BJ (cell line): ENCODE data around the gene TMPRSS2. TPM values are rescaled to one million over a fixed set of nuclear protein-coding genes. Genes with fewer than 3 reads are reported as not detected.

ENCODE experiments used
- CTCF ChIA-PET: fragments of 350-600 bp; formaldehyde crosslinking; extraction: SDS; loops from one replicate; lab custom pipeline; 2021; ENCODE audit warnings: antibody characterized with exemption, inconsistent platforms; lab: Yijun Ruan, JAX
- POLR2A ChIA-PET: fragments of 300-600 bp; sonication (Branson Sonifier 250); formaldehyde crosslinking; extraction: SDS; loops from one replicate; lab custom pipeline; 2021; ENCODE audit warnings: antibody characterized with exemption; lab: Charles Lee
- DNase-seq: peaks from one replicate; pipeline ENCODE4 v3.0.0-alpha.2; 2011; ENCODE audit warnings: low read depth
- H3K27me3 ChIP-seq: 2 replicates; pipeline ENCODE4 v1.6.0; 2011; ENCODE audit warnings: low read length; ENCODE audit not compliant: control insufficient read depth, insufficient read depth
- H3K36me3 ChIP-seq: 2 replicates; pipeline ENCODE4 v1.5.1; 2011; ENCODE audit warnings: low read length; ENCODE audit not compliant: control insufficient read depth, insufficient read depth
- H3K4me3 ChIP-seq: 2 replicates; pipeline ENCODE4 v1.5.1; 2011; ENCODE audit warnings: low read depth, mild to moderate bottlenecking, control low read depth, low read length
- CTCF ChIP-seq: IDR thresholded peaks from 2 replicates; pipeline ENCODE4 v1.5.1; 2011; ENCODE audit warnings: low read depth, mild to moderate bottlenecking, control low read depth, inconsistent platforms, low read length, moderate library complexity; ENCODE audit not compliant: insufficient read depth
- polyA plus RNA-seq: library from polyadenylated mRNA; depleted of rRNA; stranded (reverse); fragments of >200 nt; gene quantifications from 2 replicates; pipeline ENCODE4 v1.2.3, GENCODE V29; 2011

TMPRSS2 gene
- polyA plus RNA-seq, 1 experiment: not detected

GRCh38 chr21:41453761-41454160 lies 54.2 kb downstream of the TMPRSS2 start:
- TF ChIP-seq CTCF: no peak
- POLR2A ChIA-PET: no interaction called here
- H3K4me3 ChIP-seq: no peak overlapping the region
- CTCF ChIA-PET: interaction anchor here (1.1 to 2.0 kb wide), 2 partner anchors 28 to 171 kb away, joined by 3 to 6 read pairs; no protein-coding TSS in a partner anchor
- H3K36me3 ChIP-seq: no peaks in the 10 kb centered on the region
- no peaks in the 10 kb centered on the region for H3K27me3 ChIP-seq
- DNase-seq: no peak

- CTCF ChIA-PET: interaction anchor here (2.0 kb wide), 1 partner anchor 170 kb away, joined by 6 read pairs; no protein-coding TSS in a partner anchor
These were observed 54.8 kb downstream of the TMPRSS2 start for GRCh38 chr21:41453198-41453597.

GRCh38 chr21:41451753-41452676 lies 55.9 kb downstream of the TMPRSS2 start:
- TF ChIP-seq CTCF: no peak
- ChIA-PET CTCF (interaction anchor here (2.0 kb wide), 1 partner anchor 169 kb away, joined by 6 read pairs; no protein-coding TSS in a partner anchor), POLR2A (no interaction called here)
- H3K4me3 ChIP-seq: no peak overlapping the region
- H3K36me3 ChIP-seq: no peaks in the 10 kb centered on the region
- no peaks in the 10 kb centered on the region for H3K27me3 ChIP-seq
- no peak for DNase-seq

More at GRCh38 chr21:41453198-41453597, 54.8 kb downstream of the TMPRSS2 start:
- Histone ChIP-seq H3K36me3 (no peaks in the 10 kb centered on the region), H3K4me3 (no peak overlapping the region), H3K27me3 (no peaks in the 10 kb centered on the region)
- no peak for TF ChIP-seq CTCF
- DNase-seq: no peak
- POLR2A ChIA-PET: no interaction called here

GRCh38 chr21:41449613-41450012 lies 58.3 kb downstream of the TMPRSS2 start:
- H3K4me3 ChIP-seq: no peak overlapping the region

More at GRCh38 chr21:41449613-41450012, 58.3 kb downstream of the TMPRSS2 start:
- POLR2A ChIA-PET: no interaction called here
- CTCF ChIA-PET: interaction anchor here (1.0 to 2.5 kb wide), 4 partner anchors 11 to 169 kb away, joined by 3 to 14 read pairs (median 4); no protein-coding TSS in a partner anchor
- DNase-seq: no peak
- Histone ChIP-seq H3K27me3 (no peaks in the 10 kb centered on the region), H3K36me3 (no peaks in the 10 kb centered on the region)
- no peak for TF ChIP-seq CTCF
